Measurements from ENCODE around the gene GALM. TPM values are rescaled to one million over a fixed set of nuclear protein-coding genes. Genes with fewer than 3 reads are reported as not detected.

GALM gene
- total and polyA plus RNA-seq, 10 of the 15 experiments (the other 5 are each of a cell fraction or from before 2014, with no cell fraction given): 1.1 to 4.0 (median 1.7) TPM

- no peak for TF ChIP-seq NKRF (conservative IDR thresholded peaks at IDR 0.05)
- no peak for TF ChIP-seq HCFC1 (IDR thresholded peaks at IDR 0.05; ENCODE audit: low read length)
- TF ChIP-seq YBX1 (IDR thresholded peaks at IDR 0.05): no peak
- no peak for TF ChIP-seq E4F1 (IDR thresholded peaks at IDR 0.05; ENCODE audit: borderline replicate concordance, partially characterized antibody)
- TF ChIP-seq RELA (IDR thresholded peaks at IDR 0.05; ENCODE audit: borderline replicate concordance, partially characterized antibody): no peak
Observed at GRCh38 chr2:38621018-38621417, 44.9 kb upstream of the GALM start (continued).

GRCh38 chr2:38622210-38622609 lies 43.7 kb upstream of the GALM start:
- SMC1A ChIA-PET (ENCODE audit: uncharacterized antibody, unreplicated experiment): no interaction called here
- no peak overlapping the region for H3K4me2 ChIP-seq (ENCODE audit: control insufficient read depth, insufficient read depth)
- peaks cover 9% of the 10 kb centered on the region; the same call in 1 of the 2 replicates for H3K4me1 ChIP-seq (ENCODE audit: control insufficient read depth, insufficient read depth, low read length)
- CTCF ChIA-PET: no interaction called here
- no peak overlapping the region for H2AFZ ChIP-seq (ENCODE audit: control insufficient read depth, low read depth, low read length)
- H3K9ac ChIP-seq (ENCODE audit: control insufficient read depth, insufficient read depth, low read length): no peak overlapping the region
- intact Hi-C loops (cut with micrococcal nuclease; ENCODE audit: unreplicated experiment): no loop called here
- in situ Hi-C loops (cut with MboI): no loop called here
- no peaks in the 10 kb centered on the region for H4K20me1 ChIP-seq (ENCODE audit: control insufficient read depth, insufficient read depth)
- 49% methylated on average over 3 of the region's 3 CpGs for WGBS (ENCODE audit: insufficient coverage, insufficient replicate concordance, low lambda C conversion rate, missing lambda C conversion rate)
- ATAC-seq (no peak), DNase-seq (ENCODE audit: low read depth, low spot score) (no peak), FAIRE-seq (no peak)
- no peaks in the 10 kb centered on the region for H3K79me2 ChIP-seq (ENCODE audit: control insufficient read depth, insufficient read depth, low read length)
- peaks cover 1% of the 10 kb centered on the region; the same call in 2 of the 3 replicates for H3K9me3 ChIP-seq (replicated peaks; ENCODE audit: control insufficient read depth, insufficient read depth, low read length)
- no peak overlapping the region for H3K4me3 ChIP-seq
- POLR2A ChIA-PET: no interaction called here
- H3K36me3 ChIP-seq (ENCODE audit: control insufficient read depth in 2 of 2, insufficient read depth in 2 of 2, low read length in 1 of 2): no peaks in the 10 kb centered on the region
- H3K27ac ChIP-seq (ENCODE audit: control insufficient read depth, insufficient read depth): no peak overlapping the region
- H3K27me3 ChIP-seq (replicated peaks in 1 of 2; ENCODE audit: control insufficient read depth in 2 of 2, insufficient read depth in 2 of 2, low read length in 1 of 2): peaks cover 0 to 3% of the 10 kb centered on the region in 2 experiments; a peak in 1 of 4 replicates
- RAD21 ChIA-PET (ENCODE audit: unreplicated experiment): interaction anchor here (0.9 kb wide), 1 partner anchor 45 kb away, joined by 3 read pairs; no protein-coding TSS in a partner anchor
- no TSS peak for BruUV-seq (replicated peaks)
- TF ChIP-seq E4F1 (IDR thresholded peaks at IDR 0.05; ENCODE audit: borderline replicate concordance, partially characterized antibody): no peak
- TF ChIP-seq ZBTB40 (IDR thresholded peaks at IDR 0.05; ENCODE audit: borderline replicate concordance): no peak
- no peak for TF ChIP-seq NR2F1 (conservative IDR thresholded peaks at IDR 0.05)
- no peak for TF ChIP-seq MYC (IDR thresholded peaks at IDR 0.05; ENCODE audit: insufficient read depth, insufficient read length, insufficient replicate concordance, low read length, severe bottlenecking)
- no peak for TF ChIP-seq RAD21 (IDR thresholded peaks at IDR 0.05; ENCODE audit: insufficient read depth, low read depth, low read length)
- TF ChIP-seq ZNF24 (IDR thresholded peaks at IDR 0.05): peak; percentile 74
- TF ChIP-seq RB1 (IDR thresholded peaks at IDR 0.05; ENCODE audit: borderline replicate concordance): no peak
